Measurements from ENCODE around the gene MPZL2.

DNA sequence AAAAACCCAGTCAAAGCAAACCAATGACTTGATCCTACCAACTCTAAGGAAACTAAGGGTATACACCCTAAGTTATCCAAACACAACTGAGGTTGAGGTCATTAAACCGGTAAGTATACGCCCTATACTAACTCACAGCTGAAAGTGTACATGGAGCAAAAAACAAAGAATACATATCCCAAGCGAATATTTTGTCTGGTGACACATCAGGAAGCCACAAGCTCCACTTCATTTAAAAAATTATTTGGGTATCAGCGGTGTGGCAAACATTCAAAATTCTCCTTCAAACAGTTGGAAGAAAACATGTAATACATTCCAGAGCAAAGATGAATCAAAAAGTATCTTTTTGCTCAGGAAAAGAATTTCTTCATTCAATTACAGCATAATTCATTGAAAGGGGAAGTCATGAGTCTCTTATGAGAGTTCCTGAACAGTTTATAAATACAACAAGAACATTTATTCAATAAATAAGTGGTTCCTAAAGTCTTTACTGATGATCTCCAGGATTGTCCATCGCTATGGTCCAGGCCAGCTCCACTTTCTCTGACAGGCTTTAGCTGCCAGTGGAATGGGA is 34.7 kb downstream of the MPZL2 start:
- TF ChIP-seq, protein P1, sequence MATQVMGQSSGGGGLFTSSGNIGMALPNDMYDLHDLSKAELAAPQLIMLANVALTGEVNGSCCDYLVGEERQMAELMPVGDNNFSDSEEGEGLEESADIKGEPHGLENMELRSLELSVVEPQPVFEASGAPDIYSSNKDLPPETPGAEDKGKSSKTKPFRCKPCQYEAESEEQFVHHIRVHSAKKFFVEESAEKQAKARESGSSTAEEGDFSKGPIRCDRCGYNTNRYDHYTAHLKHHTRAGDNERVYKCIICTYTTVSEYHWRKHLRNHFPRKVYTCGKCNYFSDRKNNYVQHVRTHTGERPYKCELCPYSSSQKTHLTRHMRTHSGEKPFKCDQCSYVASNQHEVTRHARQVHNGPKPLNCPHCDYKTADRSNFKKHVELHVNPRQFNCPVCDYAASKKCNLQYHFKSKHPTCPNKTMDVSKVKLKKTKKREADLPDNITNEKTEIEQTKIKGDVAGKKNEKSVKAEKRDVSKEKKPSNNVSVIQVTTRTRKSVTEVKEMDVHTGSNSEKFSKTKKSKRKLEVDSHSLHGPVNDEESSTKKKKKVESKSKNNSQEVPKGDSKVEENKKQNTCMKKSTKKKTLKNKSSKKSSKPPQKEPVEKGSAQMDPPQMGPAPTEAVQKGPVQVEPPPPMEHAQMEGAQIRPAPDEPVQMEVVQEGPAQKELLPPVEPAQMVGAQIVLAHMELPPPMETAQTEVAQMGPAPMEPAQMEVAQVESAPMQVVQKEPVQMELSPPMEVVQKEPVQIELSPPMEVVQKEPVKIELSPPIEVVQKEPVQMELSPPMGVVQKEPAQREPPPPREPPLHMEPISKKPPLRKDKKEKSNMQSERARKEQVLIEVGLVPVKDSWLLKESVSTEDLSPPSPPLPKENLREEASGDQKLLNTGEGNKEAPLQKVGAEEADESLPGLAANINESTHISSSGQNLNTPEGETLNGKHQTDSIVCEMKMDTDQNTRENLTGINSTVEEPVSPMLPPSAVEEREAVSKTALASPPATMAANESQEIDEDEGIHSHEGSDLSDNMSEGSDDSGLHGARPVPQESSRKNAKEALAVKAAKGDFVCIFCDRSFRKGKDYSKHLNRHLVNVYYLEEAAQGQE (IDR thresholded peaks at IDR 0.05; ENCODE audit: insufficient read depth in 1 of 2, low read depth in 2 of 2, low read length in 1 of 2), result no peak
- no peak for TF ChIP-seq POLR2AphosphoS5 (IDR thresholded peaks at IDR 0.05; ENCODE audit: low read depth, low read length)
- TF ChIP-seq, protein P2, sequence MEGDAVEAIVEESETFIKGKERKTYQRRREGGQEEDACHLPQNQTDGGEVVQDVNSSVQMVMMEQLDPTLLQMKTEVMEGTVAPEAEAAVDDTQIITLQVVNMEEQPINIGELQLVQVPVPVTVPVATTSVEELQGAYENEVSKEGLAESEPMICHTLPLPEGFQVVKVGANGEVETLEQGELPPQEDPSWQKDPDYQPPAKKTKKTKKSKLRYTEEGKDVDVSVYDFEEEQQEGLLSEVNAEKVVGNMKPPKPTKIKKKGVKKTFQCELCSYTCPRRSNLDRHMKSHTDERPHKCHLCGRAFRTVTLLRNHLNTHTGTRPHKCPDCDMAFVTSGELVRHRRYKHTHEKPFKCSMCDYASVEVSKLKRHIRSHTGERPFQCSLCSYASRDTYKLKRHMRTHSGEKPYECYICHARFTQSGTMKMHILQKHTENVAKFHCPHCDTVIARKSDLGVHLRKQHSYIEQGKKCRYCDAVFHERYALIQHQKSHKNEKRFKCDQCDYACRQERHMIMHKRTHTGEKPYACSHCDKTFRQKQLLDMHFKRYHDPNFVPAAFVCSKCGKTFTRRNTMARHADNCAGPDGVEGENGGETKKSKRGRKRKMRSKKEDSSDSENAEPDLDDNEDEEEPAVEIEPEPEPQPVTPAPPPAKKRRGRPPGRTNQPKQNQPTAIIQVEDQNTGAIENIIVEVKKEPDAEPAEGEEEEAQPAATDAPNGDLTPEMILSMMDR (IDR thresholded peaks at IDR 0.05), result no peak

Measured in Panc1 (cell line).